Body of pancreas (tissue), 4 donors: ENCODE results near the gene CNGB1. TPM values are rescaled to one million over a fixed set of nuclear protein-coding genes. Genes with fewer than 3 reads are reported as not detected.
A peak's percentile ranks its signal among the peaks of the same experiment; 100 is the strongest.

Source experiments
- ATAC-seq: fragments of 150-250 bp; one replicate; pipeline ENCODE4 v1.9.1; 2016
- DNase-seq, 4 donors: peaks; one replicate each; pipeline ENCODE4 v3.0.0-alpha.2; 2019
- H3K27ac ChIP-seq, 4 donors: fragments of 200-600 bp; sonication (generic); 1 replicate in 3 of 4; 2 replicates in 1 of 4; pipeline versions ENCODE4 v1.5.1 to v1.6.1; 2016 to 2019; ENCODE audit warnings: mild to moderate bottlenecking in 1 of 4, mixed read lengths in 1 of 4, moderate library complexity in 1 of 4
- H3K27me3 ChIP-seq, 2 donors: fragments of 200-600 bp; sonication (generic); one replicate each; pipeline ENCODE4 v1.6.0; 2016; ENCODE audit warnings: mild to moderate bottlenecking in 1 of 2
- H3K36me3 ChIP-seq, 2 donors: fragments of 200-600 bp; sonication (generic); replicated peaks in 1 of 2; 2 replicates each; pipeline ENCODE4 v1.5.1; 2016; ENCODE audit warnings: low read depth in 2 of 2; ENCODE audit not compliant: insufficient read depth in 1 of 2
- H3K4me1 ChIP-seq: fragments of 200-600 bp; sonication (generic); one replicate; pipeline ENCODE4 v1.6.0; 2016
- H3K4me3 ChIP-seq, 2 donors: fragments of 200-600 bp; sonication (generic); 1 replicate in 1 of 2; 2 replicates in 1 of 2; pipeline ENCODE4 v1.5.1; 2016 to 2019
- H3K9me3 ChIP-seq, 3 donors: fragments of 200-600 bp; sonication (generic); 1 replicate in 2 of 3; 2 replicates in 1 of 3; pipeline ENCODE4 v1.5.1; 2016
- CTCF ChIP-seq, 7 experiments: fragments of 450-650 bp in 4 of 7; fragments of 200-600 bp in 3 of 7; sonication (generic) in 3 of 7; IDR thresholded peaks; one replicate each; pipeline ENCODE4 v1.5.1; 2016 to 2019; ENCODE audit warnings: antibody characterized with exemption in 7 of 7
- POLR2A ChIP-seq, 3 donors: fragments of 450-650 bp; IDR thresholded peaks; one replicate each; pipeline ENCODE4 v1.6.1; 2016; ENCODE audit warnings: antibody characterized with exemption in 3 of 3, mild to moderate bottlenecking in 2 of 3
- WGBS, 2 donors: methylation state at CpG; one replicate each; pipeline ENCODE4 v1.1.5; 2017; 5-methylcytosine and 5-hydroxymethylcytosine counted together
- intact Hi-C: fragments of 100-400 bp; cut with DNase I; formaldehyde crosslinking; loops from one replicate; pipeline ENCODE4 v1.15.1; 2023
- total RNA-seq, 2 donors: library from RNA; depleted of rRNA; stranded (reverse); fragments of >200 nt; gene quantifications; one replicate each; pipeline ENCODE4 v1.1.0, GENCODE V29; 2016

CNGB1 gene
- not detected for total RNA-seq

GRCh38 chr16:57970970-57971369 is at the start of gene CNGB1:
Gene CNGB1, minus strand, starts transcription at chr16:57971128. Its CDS starts 3,842 bp downstream, at chr16:57967286.
- H3K9me3 ChIP-seq, result no peaks in the 10 kb centered on the region
- no peaks in the 10 kb centered on the region for H3K36me3 ChIP-seq
- no peaks in the 10 kb centered on the region for H3K4me1 ChIP-seq
- ATAC-seq (no peak), DNase-seq (no peak)
- intact Hi-C loops, result no loop called here
- no peaks in the 10 kb centered on the region for H3K27me3 ChIP-seq
- H3K27ac ChIP-seq, result no peak within 1 kb of the TSS
- WGBS, 2 donors, result 61 to 70% methylated on average over 3 to 6 of the region's 6 CpGs
- no peak within 1 kb of the TSS for H3K4me3 ChIP-seq
- no peak for TF ChIP-seq POLR2A (IDR thresholded peaks at IDR 0.05)
- no peak for TF ChIP-seq CTCF (IDR thresholded peaks at IDR 0.05)

- ATAC-seq, result no peak
- intact Hi-C loops, result loop anchor here (5.0 to 10.0 kb wide), 2 partner anchors 92 to 445 kb away; no protein-coding TSS in a partner anchor
- peaks cover 40% of the 10 kb centered on the region for H3K4me1 ChIP-seq
- no peak overlapping the region for H3K4me3 ChIP-seq
- no peaks in the 10 kb centered on the region for H3K27me3 ChIP-seq
- H3K36me3 ChIP-seq, result no peaks in the 10 kb centered on the region
- H3K9me3 ChIP-seq, result no peaks in the 10 kb centered on the region
- no peak overlapping the region for H3K27ac ChIP-seq
- TF ChIP-seq CTCF (IDR thresholded peaks at IDR 0.05) (no peak), POLR2A (IDR thresholded peaks at IDR 0.05) (no peak)
- 75 to 78% methylated on average over 8 of the region's 8 CpGs for WGBS, 2 donors
- no peak for DNase-seq
Observed at GRCh38 chr16:58019866-58020538, 49.1 kb upstream of the CNGB1 start.

- 82 to 83% methylated on average over 1 to 7 of the region's 7 CpGs for WGBS, 2 donors
- ATAC-seq (no peak), DNase-seq (no peak)
- H3K9me3 ChIP-seq, result no peaks in the 10 kb centered on the region
- TF ChIP-seq CTCF (IDR thresholded peaks at IDR 0.05) (no peak), POLR2A (IDR thresholded peaks at IDR 0.05) (no peak)
- intact Hi-C loops, result loop anchor here (5.0 to 10.0 kb wide), 2 partner anchors 93 to 444 kb away; no protein-coding TSS in a partner anchor
- no peak overlapping the region for H3K27ac ChIP-seq
- no peak overlapping the region for H3K4me3 ChIP-seq
- H3K27me3 ChIP-seq, result no peaks in the 10 kb centered on the region
- no peaks in the 10 kb centered on the region for H3K36me3 ChIP-seq
- peaks cover 28% of the 10 kb centered on the region for H3K4me1 ChIP-seq
Observed at GRCh38 chr16:58018803-58019202, 47.9 kb upstream of the CNGB1 start.

- H3K36me3 ChIP-seq, result no peaks in the 10 kb centered on the region
- H3K27ac ChIP-seq, result no peak overlapping the region
- ATAC-seq (peak; percentile 52), DNase-seq (peak; percentile 37 to 76 (median 47))
- 46 to 48% methylated on average over 12 of the region's 12 CpGs for WGBS, 2 donors
- no peaks in the 10 kb centered on the region for H3K9me3 ChIP-seq
- H3K4me1 ChIP-seq, result peaks cover 9% of the 10 kb centered on the region
- intact Hi-C loops, result loop anchor here (5.0 to 10.0 kb wide), 2 partner anchors 95 to 442 kb away; no protein-coding TSS in a partner anchor
- TF ChIP-seq POLR2A (IDR thresholded peaks at IDR 0.05) (no peak), CTCF (IDR thresholded peaks at IDR 0.05) (no peak)
- no peaks in the 10 kb centered on the region for H3K27me3 ChIP-seq
- no peak overlapping the region for H3K4me3 ChIP-seq
Observed at GRCh38 chr16:58016840-58017446, 46.0 kb upstream of the CNGB1 start.
